ENCODE data around the gene COL15A1. TPM values are rescaled to one million over a fixed set of nuclear protein-coding genes. Genes with fewer than 3 reads are reported as not detected.

COL15A1 gene
- polyA plus RNA-seq, 1 experiment: 112 TPM

DNA sequence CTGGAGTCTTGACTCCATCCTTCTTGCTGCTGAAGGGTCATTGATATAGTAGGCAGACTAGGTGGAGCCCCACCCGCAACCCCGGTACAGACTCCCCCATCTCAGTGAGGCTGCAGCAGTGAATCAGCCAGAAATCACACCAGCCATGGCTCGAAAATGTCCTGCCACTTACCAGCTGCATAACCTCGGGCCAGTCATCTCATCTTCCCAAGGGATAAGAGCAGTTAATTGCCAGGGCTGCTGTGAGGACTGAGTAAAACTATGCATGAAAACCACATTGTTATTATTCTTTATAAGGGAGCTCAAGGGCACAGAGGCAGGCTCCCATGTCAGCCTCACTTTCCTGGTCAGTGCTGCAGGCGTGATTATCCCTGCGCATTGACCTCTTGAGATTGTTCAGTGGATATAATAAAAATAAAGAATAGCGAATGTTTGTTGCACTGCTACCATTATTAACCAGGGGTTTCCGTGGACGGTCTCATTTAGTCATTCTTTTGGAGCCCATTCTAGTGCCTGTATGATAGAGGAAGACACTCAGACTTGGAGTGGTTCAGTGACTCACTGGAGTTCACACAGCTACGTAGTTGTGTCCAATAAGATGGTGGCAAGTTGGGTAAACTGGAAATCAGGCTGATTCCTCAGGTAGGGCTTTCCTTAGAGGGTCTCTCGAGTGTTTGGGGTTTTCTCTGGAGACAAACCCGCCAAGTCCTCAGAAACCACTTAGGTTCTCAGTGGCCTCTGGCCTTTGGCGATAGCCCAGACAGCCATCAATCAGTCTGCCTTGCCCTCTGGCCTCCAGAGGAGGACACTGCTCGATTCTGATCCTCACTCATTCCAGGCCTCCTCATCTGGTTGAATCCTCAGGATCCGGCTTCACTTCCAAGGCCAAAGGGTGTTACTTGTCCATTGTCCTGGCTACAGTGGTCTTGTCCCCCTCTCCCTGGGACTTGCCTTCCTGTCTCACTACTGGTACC, 39.9 kb downstream of the COL15A1 start:
- TF ChIP-seq, protein P1, sequence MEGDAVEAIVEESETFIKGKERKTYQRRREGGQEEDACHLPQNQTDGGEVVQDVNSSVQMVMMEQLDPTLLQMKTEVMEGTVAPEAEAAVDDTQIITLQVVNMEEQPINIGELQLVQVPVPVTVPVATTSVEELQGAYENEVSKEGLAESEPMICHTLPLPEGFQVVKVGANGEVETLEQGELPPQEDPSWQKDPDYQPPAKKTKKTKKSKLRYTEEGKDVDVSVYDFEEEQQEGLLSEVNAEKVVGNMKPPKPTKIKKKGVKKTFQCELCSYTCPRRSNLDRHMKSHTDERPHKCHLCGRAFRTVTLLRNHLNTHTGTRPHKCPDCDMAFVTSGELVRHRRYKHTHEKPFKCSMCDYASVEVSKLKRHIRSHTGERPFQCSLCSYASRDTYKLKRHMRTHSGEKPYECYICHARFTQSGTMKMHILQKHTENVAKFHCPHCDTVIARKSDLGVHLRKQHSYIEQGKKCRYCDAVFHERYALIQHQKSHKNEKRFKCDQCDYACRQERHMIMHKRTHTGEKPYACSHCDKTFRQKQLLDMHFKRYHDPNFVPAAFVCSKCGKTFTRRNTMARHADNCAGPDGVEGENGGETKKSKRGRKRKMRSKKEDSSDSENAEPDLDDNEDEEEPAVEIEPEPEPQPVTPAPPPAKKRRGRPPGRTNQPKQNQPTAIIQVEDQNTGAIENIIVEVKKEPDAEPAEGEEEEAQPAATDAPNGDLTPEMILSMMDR (IDR thresholded peaks at IDR 0.05; ENCODE audit: insufficient read depth, low read depth, low read length): no peak
- CTCF ChIA-PET: interaction anchor here (0.6 to 1.8 kb wide), 7 partner anchors 9 to 191 kb away, joined by 3 to 7 read pairs (median 4); no protein-coding TSS in a partner anchor

DNA sequence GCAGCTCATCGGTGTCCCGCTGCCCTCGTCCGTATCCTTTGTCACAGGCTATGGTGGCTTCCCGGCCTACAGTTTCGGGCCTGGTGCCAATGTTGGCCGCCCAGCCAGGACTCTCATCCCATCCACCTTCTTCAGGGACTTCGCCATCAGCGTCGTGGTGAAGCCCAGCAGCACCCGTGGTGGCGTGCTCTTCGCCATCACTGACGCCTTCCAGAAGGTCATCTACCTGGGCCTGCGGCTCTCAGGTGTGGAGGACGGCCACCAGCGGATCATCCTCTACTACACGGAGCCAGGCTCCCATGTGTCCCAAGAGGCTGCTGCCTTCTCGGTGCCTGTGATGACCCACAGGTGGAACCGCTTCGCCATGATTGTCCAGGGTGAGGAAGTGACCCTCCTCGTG, 41.9 kb downstream of the COL15A1 start:
- DNase-seq (ENCODE audit: low read depth): no peak
- ChIA-PET CTCF (no interaction called here), POLR2A (no interaction called here)
- H3K36me3 ChIP-seq (ENCODE audit: control insufficient read depth, insufficient read depth, low read length): peaks cover 2% of the 10 kb centered on the region; the same call in 1 of the 2 replicates
- H3K4me3 ChIP-seq (ENCODE audit: low read depth, low read length): no peak overlapping the region
- H3K27me3 ChIP-seq (ENCODE audit: control insufficient read depth, insufficient read depth, low read length): no peaks in the 10 kb centered on the region; the same call in none of the 2 replicates
- TF ChIP-seq, protein P1 (IDR thresholded peaks at IDR 0.05; ENCODE audit: insufficient read depth, low read depth, low read length): no peak

More for the DNA sequence above, 39.9 kb downstream of the COL15A1 start:
- Histone ChIP-seq H3K27me3 (ENCODE audit: control insufficient read depth, insufficient read depth, low read length) (no peaks in the 10 kb centered on the region; the same call in none of the 2 replicates), H3K36me3 (ENCODE audit: control insufficient read depth, insufficient read depth, low read length) (peaks cover 2% of the 10 kb centered on the region; the same call in 1 of the 2 replicates), H3K4me3 (ENCODE audit: low read depth, low read length) (no peak overlapping the region)
- POLR2A ChIA-PET: interaction anchor here (1.3 kb wide), 1 partner anchor 122 kb away, joined by 3 read pairs; no protein-coding TSS in a partner anchor
- DNase-seq (ENCODE audit: low read depth): peak; percentile 89

DNA sequence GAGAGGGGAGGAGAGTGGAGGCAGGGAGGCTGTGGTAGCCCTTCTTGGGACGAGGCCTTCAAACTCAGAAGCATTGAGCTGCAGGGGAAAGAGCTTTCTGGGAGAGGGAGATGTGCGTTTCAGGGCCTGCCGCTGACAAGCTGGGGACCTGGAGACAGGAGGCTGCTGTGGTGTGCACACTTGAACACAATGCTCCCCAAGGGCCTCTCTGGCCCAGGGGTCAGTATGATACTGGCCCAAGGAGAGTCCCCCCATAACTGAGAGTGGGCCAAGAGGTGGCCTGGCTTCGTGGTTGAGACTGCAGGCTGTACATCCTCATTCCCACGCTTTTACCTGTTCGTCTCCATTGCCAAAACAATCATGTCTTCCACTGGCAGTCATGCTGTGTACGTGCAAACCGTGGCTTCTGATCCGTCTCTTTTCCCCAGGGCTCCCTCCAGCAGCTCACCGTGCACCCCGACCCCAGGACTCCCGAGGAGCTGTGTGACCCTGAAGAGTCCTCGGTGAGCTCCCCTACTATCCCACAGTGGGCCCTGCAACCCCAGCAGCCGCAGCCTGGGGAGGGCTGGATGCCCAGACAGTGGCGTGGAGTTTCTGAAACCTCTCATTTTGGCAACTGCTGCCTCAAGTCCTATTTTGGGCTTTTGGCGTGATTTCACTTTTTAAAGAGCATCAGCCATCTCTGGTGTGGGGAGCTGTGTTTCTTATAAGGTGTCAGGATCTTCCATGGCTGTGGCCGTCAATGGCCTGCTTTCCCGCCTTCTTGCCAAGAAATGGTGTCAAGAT, 43.4 kb downstream of the COL15A1 start:
- ChIA-PET CTCF (interaction anchor here (0.8 to 2.0 kb wide), 7 partner anchors 11 to 154 kb away, joined by 3 to 13 read pairs (median 3); no protein-coding TSS in a partner anchor), POLR2A (no interaction called here)
- Histone ChIP-seq H3K4me3 (ENCODE audit: low read depth, low read length) (no peak overlapping the region), H3K36me3 (ENCODE audit: control insufficient read depth, insufficient read depth, low read length) (peaks cover 3% of the 10 kb centered on the region; the same call in 1 of the 2 replicates), H3K27me3 (ENCODE audit: control insufficient read depth, insufficient read depth, low read length) (no peaks in the 10 kb centered on the region; the same call in none of the 2 replicates)
- TF ChIP-seq, protein P1 (IDR thresholded peaks at IDR 0.05; ENCODE audit: insufficient read depth, low read depth, low read length): no peak
- no peak for DNase-seq (ENCODE audit: low read depth)

DNA sequence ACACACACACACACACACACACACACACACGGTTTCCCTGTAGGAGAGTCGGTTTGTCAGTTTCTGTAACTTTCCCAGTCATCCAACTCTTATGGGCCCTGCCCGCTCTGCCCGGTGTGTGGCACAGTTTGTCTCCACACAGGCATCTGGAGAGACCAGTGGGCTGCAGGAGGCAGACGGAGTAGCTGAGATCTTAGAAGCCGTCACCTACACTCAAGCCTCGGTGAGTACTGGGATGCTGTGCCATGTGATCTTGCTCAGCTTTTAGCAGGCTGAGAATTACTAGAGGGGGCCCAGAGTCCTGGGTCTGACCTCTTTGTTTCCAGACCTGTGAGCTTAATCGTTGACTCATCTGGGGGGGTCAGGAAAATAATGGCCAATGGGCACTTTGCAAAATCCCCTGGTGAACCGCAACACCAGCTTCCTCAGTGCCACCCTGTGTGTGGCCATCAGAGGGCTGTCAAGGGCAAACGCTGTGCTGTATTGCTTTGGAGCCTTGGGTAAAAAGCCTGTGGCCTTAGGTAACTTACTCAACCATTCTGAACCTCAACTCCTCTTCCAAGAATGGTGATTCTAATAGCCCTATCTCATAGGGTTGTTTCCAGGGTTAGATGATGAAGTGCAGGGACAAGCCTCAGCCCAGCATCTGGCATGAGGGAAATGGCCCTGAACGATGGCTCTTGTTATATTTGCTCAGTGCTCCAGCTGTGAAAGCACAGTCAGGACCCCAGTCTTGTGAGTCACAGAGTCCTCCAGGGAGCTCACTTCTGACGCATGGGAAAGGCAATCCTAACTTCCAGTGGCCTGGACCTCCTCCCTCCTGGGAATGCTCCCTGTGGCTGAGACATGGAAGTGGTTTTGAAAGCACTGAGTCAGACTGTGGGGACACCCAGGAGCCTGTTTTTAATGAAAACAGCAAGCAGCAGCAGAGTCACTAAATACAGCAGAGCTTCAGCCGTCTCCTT, 45.6 kb downstream of the COL15A1 start:
- DNase-seq (ENCODE audit: low read depth): peak; percentile 99
- H3K36me3 ChIP-seq (ENCODE audit: control insufficient read depth, insufficient read depth, low read length): peaks cover 3% of the 10 kb centered on the region; the same call in 1 of the 2 replicates
- TF ChIP-seq, protein P1 (IDR thresholded peaks at IDR 0.05; ENCODE audit: insufficient read depth, low read depth, low read length): peak; percentile 30; the same call in 1 of the 2 replicates
- CTCF ChIA-PET: interaction anchor here (1.1 to 3.7 kb wide), 11 partner anchors 9 to 152 kb away, joined by 3 to 20 read pairs (median 3); no protein-coding TSS in a partner anchor
- H3K4me3 ChIP-seq (ENCODE audit: low read depth, low read length): no peak overlapping the region
- POLR2A ChIA-PET: interaction anchor here (0.5 to 1.4 kb wide), 2 partner anchors 25 to 146 kb away, joined by 3 to 5 read pairs; no protein-coding TSS in a partner anchor
- no peaks in the 10 kb centered on the region; the same call in none of the 2 replicates for H3K27me3 ChIP-seq (ENCODE audit: control insufficient read depth, insufficient read depth, low read length)
